Stimulated activated CD4-positive, alpha-beta T cell treated with anti-CD3 and anti-CD28 coated beads, Interleukin-15, amount 100 ng/mL, for 48 hours (primary cell): ENCODE measurements around the gene AFF3.

Experiments
- DNase-seq, 2 donors: peaks; one replicate each; pipeline ENCODE4 v3.0.0-alpha.2; 2020; ENCODE audit warnings: low read depth in 2 of 2

Gene AFF3

GRCh38 chr2:100068395-100068794, 74.0 kb downstream of the AFF3 start:
- no peak for DNase-seq

GRCh38 chr2:100067784-100068183, 74.6 kb downstream of the AFF3 start:
- DNase-seq, result no peak

- no peak for DNase-seq
Observed at GRCh38 chr2:100066856-100067255, 75.5 kb downstream of the AFF3 start.

GRCh38 chr2:100066246-100066645, 76.1 kb downstream of the AFF3 start:
- DNase-seq, result no peak

GRCh38 chr2:100064592-100065428, 77.6 kb downstream of the AFF3 start:
- DNase-seq, result no peak

- DNase-seq, result no peak
Observed at GRCh38 chr2:100064165-100064564, 78.2 kb downstream of the AFF3 start.

GRCh38 chr2:100063459-100063953, 78.9 kb downstream of the AFF3 start:
- DNase-seq, result no peak

GRCh38 chr2:100062336-100062735, 80.1 kb downstream of the AFF3 start:
- no peak for DNase-seq

GRCh38 chr2:100060875-100061274, 81.5 kb downstream of the AFF3 start:
- DNase-seq, result no peak

GRCh38 chr2:100059638-100060037, 82.8 kb downstream of the AFF3 start:
- DNase-seq, result no peak

- no peak for DNase-seq
Observed at GRCh38 chr2:100057901-100058261, 84.5 kb downstream of the AFF3 start.

GRCh38 chr2:100054426-100054825, 88.0 kb downstream of the AFF3 start:
- DNase-seq, result no peak

- DNase-seq, result no peak
Observed at GRCh38 chr2:100053087-100053885, 89.1 kb downstream of the AFF3 start.

- DNase-seq, result no peak
Observed at GRCh38 chr2:100052650-100053049, 89.7 kb downstream of the AFF3 start.

GRCh38 chr2:100051253-100051652, 91.1 kb downstream of the AFF3 start:
- DNase-seq, result no peak

- DNase-seq, result no peak
Observed at GRCh38 chr2:100050685-100051084, 91.7 kb downstream of the AFF3 start.

GRCh38 chr2:100046961-100047947, 95.1 kb downstream of the AFF3 start:
- DNase-seq, result no peak

- DNase-seq, result no peak
Observed at GRCh38 chr2:100045000-100045399, 97.4 kb downstream of the AFF3 start.

GRCh38 chr2:100043891-100044255, 98.5 kb downstream of the AFF3 start:
- DNase-seq, result no peak

- DNase-seq, result no peak
Observed at GRCh38 chr2:100043081-100043890, 99.1 kb downstream of the AFF3 start.

- DNase-seq, result no peak
Observed at GRCh38 chr2:100042562-100042961, 99.8 kb downstream of the AFF3 start.
